HL-60 (cell line): Measurements from ENCODE around the gene SMIM44.

Experiments
- CTCF ChIP-seq: IDR thresholded peaks from one replicate; pipeline ENCODE4 v1.5.1; 2011; ENCODE audit warnings: low read length, control low read depth, inconsistent platforms; ENCODE audit not compliant: insufficient read depth
- GABPA ChIP-seq: IDR thresholded peaks from 2 replicates; pipeline ENCODE4 v1.6.1; 2012; ENCODE audit warnings: low read depth
- POLR2AphosphoS5 ChIP-seq: IDR thresholded peaks from 2 replicates; pipeline ENCODE4 v1.6.1; 2012; ENCODE audit warnings: low read depth
- REST ChIP-seq: IDR thresholded peaks from 2 replicates; pipeline ENCODE4 v1.6.1; 2012; ENCODE audit warnings: low read depth; ENCODE audit not compliant: insufficient replicate concordance

- TF ChIP-seq CTCF: no peak
- TF ChIP-seq REST: no peak
- no peak for TF ChIP-seq GABPA
- TF ChIP-seq POLR2AphosphoS5: no peak
These were observed 3.9 kb downstream of the SMIM44 start for GRCh38 chr19:3479177-3479833.
